ENCODE data around the gene PPP1R7.

The PPP1R7 gene

GRCh38 chr2:241223211-241224017, 73.1 kb downstream of the PPP1R7 start:
- DNase-seq, result peak in 4 of 10 donors; percentile 20 to 87 (median 66)

GRCh38 chr2:241224018-241224850, 74.0 kb downstream of the PPP1R7 start:
- intact Hi-C loops (cut with DNase I), result no loop called here
- peak; percentile 73 to 99 (median 90) for DNase-seq

More at GRCh38 chr2:241223211-241224017, 73.1 kb downstream of the PPP1R7 start:
- intact Hi-C loops (cut with DNase I), result no loop called here

GRCh38 chr2:241224851-241225438, 74.7 kb downstream of the PPP1R7 start:
- DNase-seq, result peak in 3 of 10 donors; percentile 17 to 42 (median 21)
- intact Hi-C loops (cut with DNase I), result no loop called here

GRCh38 chr2:241225545-241225944, 75.3 kb downstream of the PPP1R7 start:
- intact Hi-C loops (cut with DNase I), result no loop called here
- peak in 3 of 10 donors; percentile 31 to 84 (median 64) for DNase-seq

- intact Hi-C loops (cut with DNase I), result no loop called here
Measured at GRCh38 chr2:241225983-241226382, 75.7 kb downstream of the PPP1R7 start.

GRCh38 chr2:241226723-241227572, 76.7 kb downstream of the PPP1R7 start:
- peak in 5 of 10 donors; percentile 42 to 81 (median 76) for DNase-seq

More at GRCh38 chr2:241225983-241226382, 75.7 kb downstream of the PPP1R7 start:
- peak in 3 of 10 donors; percentile 40 to 67 (median 56) for DNase-seq

GRCh38 chr2:241227594-241227993, 77.3 kb downstream of the PPP1R7 start:
- DNase-seq, result peak in 3 of 10 donors; percentile 27 to 53 (median 47)
- intact Hi-C loops (cut with DNase I), result no loop called here

More at GRCh38 chr2:241226723-241227572, 76.7 kb downstream of the PPP1R7 start:
- intact Hi-C loops (cut with DNase I), result no loop called here

- DNase-seq, result peak in 3 of 10 donors; percentile 51 to 83 (median 81)
- intact Hi-C loops (cut with DNase I), result no loop called here
Measured at GRCh38 chr2:241228081-241228859, 78.0 kb downstream of the PPP1R7 start.

- intact Hi-C loops (cut with DNase I), result no loop called here
- DNase-seq, result peak in 2 of 10 donors; percentile 62 to 67
Measured at GRCh38 chr2:241228860-241229516, 78.7 kb downstream of the PPP1R7 start.

- intact Hi-C loops (cut with DNase I), result loop anchor here (10.0 kb wide), 1 partner anchor 75 kb away; the partner anchor contains the start of gene PPP1R7
- peak in 3 of 10 donors; percentile 42 to 67 (median 63) for DNase-seq
Measured at GRCh38 chr2:241229563-241230401, 79.5 kb downstream of the PPP1R7 start.

GRCh38 chr2:241230435-241230834, 80.2 kb downstream of the PPP1R7 start:
- peak in 3 of 10 donors; percentile 69 to 83 (median 79) for DNase-seq

GRCh38 chr2:241232736-241233575, 82.7 kb downstream of the PPP1R7 start:
- DNase-seq, result peak in 3 of 10 donors; percentile 62 to 75 (median 70)
- intact Hi-C loops (cut with DNase I), result loop anchor here (10.0 kb wide), 1 partner anchor 78 kb away; the partner anchor contains the start of gene PPP1R7

More at GRCh38 chr2:241230435-241230834, 80.2 kb downstream of the PPP1R7 start:
- intact Hi-C loops (cut with DNase I), result loop anchor here (10.0 kb wide), 1 partner anchor 76 kb away; the partner anchor contains the start of gene PPP1R7
